AG04449 (cell line): Measurements from ENCODE around the gene TFPT.
A peak's percentile ranks its signal among the peaks of the same experiment; 100 is the strongest.

Source experiments
- CTCF ChIA-PET: fragments of 350-600 bp; formaldehyde crosslinking; extraction: SDS; loops from one replicate; lab custom pipeline; 2021; ENCODE audit warnings: antibody characterized with exemption; lab: Yijun Ruan, JAX
- POLR2A ChIA-PET: fragments of 400-600, 350-600 bp; formaldehyde crosslinking; extraction: SDS; loops from one replicate; lab custom pipeline; 2020; ENCODE audit warnings: antibody characterized with exemption, inconsistent platforms; lab: Yijun Ruan, JAX
- DNase-seq: peaks from one replicate; pipeline ENCODE4 v3.0.0-alpha.2; 2010; ENCODE audit warnings: low read depth, low spot score
- H3K4me3 ChIP-seq: 2 replicates; pipeline ENCODE4 v1.5.1; 2011; ENCODE audit warnings: low read depth, mild to moderate bottlenecking, control low read depth, low read length
- TF ChIP-seq, protein P1 (sequence below): IDR thresholded peaks from one replicate; pipeline ENCODE4 v1.5.1; 2011; ENCODE audit warnings: mild to moderate bottlenecking, moderate library complexity, low read length, control low read depth, inconsistent platforms; ENCODE audit not compliant: insufficient read depth; ENCODE audit errors: missing control alignments

TFPT gene

DNA sequence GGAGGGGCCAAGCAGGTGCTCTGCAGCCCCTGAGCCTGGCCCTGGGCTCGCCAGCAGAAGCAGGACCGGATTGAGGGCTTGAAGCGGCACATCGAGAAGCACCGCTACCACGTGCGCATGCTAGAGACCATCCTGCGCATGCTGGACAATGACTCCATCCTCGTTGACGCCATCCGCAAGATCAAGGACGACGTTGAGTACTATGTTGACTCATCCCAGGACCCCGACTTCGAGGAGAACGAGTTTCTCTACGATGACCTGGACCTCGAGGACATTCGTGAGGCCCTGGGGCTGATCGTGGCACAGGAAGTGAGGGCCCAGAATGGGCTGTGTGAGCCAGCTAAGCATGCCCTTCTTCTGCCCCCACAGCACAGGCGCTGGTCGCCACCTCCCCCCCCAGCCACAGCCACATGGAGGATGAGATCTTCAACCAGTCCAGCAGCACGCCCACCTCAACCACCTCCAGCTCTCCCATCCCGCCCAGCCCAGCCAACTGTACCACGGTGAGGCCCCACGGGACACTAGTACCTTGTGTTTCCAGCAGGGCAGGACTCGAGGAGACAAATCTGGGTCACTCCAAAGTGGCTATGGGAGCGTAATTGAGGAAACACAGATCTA lies 30.2 kb upstream of the TFPT start:
- CTCF ChIA-PET, result no interaction called here
- no peak overlapping the region for H3K4me3 ChIP-seq
- POLR2A ChIA-PET, result interaction anchor here (0.6 kb wide), 1 partner anchor 43 kb away, joined by 4 read pairs; no protein-coding TSS in a partner anchor
- TF ChIP-seq, protein P1, sequence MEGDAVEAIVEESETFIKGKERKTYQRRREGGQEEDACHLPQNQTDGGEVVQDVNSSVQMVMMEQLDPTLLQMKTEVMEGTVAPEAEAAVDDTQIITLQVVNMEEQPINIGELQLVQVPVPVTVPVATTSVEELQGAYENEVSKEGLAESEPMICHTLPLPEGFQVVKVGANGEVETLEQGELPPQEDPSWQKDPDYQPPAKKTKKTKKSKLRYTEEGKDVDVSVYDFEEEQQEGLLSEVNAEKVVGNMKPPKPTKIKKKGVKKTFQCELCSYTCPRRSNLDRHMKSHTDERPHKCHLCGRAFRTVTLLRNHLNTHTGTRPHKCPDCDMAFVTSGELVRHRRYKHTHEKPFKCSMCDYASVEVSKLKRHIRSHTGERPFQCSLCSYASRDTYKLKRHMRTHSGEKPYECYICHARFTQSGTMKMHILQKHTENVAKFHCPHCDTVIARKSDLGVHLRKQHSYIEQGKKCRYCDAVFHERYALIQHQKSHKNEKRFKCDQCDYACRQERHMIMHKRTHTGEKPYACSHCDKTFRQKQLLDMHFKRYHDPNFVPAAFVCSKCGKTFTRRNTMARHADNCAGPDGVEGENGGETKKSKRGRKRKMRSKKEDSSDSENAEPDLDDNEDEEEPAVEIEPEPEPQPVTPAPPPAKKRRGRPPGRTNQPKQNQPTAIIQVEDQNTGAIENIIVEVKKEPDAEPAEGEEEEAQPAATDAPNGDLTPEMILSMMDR, result no peak
- DNase-seq, result no peak

DNA sequence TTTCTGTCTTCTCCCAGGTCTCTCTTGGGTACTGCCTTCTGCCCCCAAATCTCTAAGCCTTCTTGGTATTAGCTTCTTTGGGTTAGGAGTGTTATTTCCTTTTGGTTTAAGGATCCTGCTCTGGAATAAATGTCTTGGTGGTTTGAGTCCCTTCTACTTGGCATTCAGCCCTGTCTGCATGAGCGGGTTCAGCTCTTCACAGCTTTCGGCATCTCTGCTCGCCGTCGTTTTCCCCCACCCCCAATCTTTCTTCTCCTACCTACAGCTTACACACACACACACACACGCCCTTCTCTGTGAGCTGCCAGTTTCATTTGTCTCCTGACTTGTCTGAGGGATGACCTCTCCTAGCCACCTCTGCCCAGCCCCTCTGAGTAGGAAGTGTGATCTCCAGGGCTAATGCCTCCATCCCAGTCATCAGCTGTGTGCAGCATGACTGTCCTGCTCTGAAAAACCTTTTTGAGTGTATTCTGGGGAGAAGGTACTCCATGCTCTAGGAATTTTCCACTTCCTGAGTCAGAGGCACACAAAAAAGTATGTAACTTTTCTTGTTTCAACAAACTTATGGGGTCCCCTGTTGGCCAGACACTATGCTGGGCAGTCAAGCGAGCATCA lies 26.8 kb upstream of the TFPT start:
- H3K4me3 ChIP-seq, result no peak overlapping the region
- POLR2A ChIA-PET, result no interaction called here
- TF ChIP-seq, protein P1, result no peak
- DNase-seq, result no peak
- CTCF ChIA-PET, result interaction anchor here (0.7 to 1.0 kb wide), 3 partner anchors 17 to 249 kb away, joined by 3 read pairs; partner anchors contain the start of gene LENG1

DNA sequence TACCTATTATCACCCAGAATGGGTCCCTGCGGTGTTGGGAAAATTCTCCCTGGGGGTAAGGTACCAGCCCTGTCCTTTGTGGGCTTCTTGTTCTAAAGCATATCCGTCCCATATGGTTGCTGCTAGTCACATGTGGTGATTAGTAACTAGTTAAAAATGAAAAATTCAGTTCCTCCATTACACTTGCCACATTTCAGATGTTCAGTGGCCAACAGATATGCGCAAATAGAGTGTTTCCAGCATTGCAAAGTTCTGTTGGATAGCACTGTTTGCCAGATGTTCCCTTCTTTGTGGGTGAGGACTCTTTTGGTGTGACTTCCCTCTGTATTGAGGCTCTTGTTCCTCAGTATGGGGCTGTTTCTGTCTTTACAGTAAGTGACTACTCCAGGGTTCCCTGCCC lies 25.9 kb upstream of the TFPT start:
- no peak for DNase-seq
- CTCF ChIA-PET, result interaction anchor here (0.9 to 1.0 kb wide), 2 partner anchors 18 to 29 kb away, joined by 3 read pairs; partner anchors contain the start of gene LENG1

DNA sequence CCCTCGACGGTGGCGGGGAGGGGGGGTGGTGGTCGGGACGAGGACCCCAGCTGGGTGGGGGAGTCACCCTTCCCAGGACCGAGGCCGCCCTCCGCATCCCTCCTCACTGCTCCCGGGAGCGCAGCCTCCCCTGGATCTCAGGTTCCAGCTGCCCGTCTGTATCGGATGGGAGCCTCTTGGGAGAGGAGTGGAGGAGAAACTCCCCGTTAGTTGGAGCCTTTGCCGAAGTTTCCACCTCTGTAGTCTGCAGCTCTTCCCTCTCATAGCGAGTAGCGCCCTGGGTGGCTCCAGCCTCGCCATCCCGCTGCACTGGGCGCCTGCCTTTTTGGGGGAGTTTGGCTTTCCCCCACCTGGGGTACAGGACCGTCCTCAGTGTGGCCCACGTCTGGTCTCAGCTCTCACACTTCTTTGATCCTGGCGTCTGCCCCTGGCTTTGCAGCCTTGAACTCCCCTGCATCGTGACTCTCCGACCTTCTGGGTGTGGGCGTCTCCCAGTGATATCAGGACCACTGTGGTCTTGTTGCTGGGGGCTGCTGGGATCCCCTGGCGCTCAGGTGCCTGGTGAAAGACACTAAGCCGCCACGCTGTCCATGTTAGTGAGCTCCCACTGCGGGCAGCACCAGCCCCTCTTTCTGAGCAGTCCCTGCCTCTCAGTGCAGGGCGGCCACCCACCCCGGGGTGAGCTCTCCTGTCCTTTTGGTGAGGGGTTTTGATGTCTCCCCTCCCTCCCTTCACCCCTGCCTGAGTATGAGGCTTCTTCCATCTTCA lies 23.2 kb upstream of the TFPT start:
- CTCF ChIA-PET, result interaction anchor here (1.3 kb wide), 1 partner anchor 12 kb away, joined by 3 read pairs; no protein-coding TSS in a partner anchor
- TF ChIP-seq, protein P1, result no peak
- no peak for DNase-seq
- H3K4me3 ChIP-seq, result peak overlapping the region; percentile 78
- POLR2A ChIA-PET, result interaction anchor here (0.6 to 0.7 kb wide), 2 partner anchors 89 to 231 kb away, joined by 3 read pairs; no protein-coding TSS in a partner anchor

More for the DNA sequence above, 25.9 kb upstream of the TFPT start:
- TF ChIP-seq, protein P1, result no peak
- no peak overlapping the region for H3K4me3 ChIP-seq
- POLR2A ChIA-PET, result no interaction called here

DNA sequence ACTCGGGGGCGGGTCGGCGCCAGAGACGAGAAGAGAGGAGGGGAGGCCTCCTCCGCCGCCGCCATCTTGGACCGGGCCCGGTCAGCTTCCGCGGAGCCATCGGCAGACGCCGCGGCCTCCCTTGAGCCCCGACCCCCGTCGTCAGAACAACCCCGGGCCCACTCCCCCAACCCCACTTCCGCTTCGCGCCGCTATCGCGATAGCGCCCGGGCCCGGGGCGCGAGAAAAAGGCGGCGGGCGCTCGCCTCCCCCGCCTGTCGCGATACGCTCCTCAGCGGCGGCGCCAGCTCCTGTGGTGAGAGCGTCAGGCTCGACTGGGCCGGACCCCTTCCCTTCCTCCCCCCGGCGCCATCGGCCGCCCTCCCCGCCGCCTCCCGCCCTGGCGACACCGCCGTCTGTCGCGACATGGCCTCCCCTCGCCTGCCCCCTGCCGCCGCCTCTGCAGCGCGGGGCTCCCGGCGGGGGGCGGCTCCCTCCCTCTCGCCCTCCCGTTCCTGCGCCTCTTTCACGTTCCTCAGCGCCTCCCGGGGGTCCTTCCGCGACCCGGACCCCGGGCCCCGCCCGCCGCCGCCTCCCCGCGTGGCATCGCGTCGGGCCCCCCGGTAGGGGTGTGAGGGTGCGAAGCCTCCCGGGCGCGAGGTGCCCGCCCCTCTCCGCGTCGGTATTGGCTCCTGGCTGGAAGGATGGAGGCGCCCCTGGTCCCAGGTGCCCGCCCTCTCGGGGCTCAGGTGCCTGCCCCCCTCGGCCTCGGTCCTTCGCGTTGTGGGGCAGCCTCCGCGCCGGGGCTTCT lies 22.4 kb upstream of the TFPT start, which contains the start of gene CNOT3:
CNOT3 (plus strand) TSS at position 64 of the 790 bp plus-strand sequence. CDS start 5,217 bp downstream, outside the sequence.
- ChIA-PET CTCF (interaction anchor here (1.2 to 1.6 kb wide), 5 partner anchors 13 to 42 kb away, joined by 3 to 4 read pairs (median 3); partner anchors contain the start of gene LENG1), POLR2A (interaction anchor here (0.7 to 2.2 kb wide), 11 partner anchors 10 to 335 kb away, joined by 3 to 21 read pairs (median 5); partner anchors contain the start of genes CDC42EP5, LENG1, MBOAT7 and MYADM)
- DNase-seq, result no peak
- peak within 1 kb of the TSS; percentile 78 for H3K4me3 ChIP-seq
- TF ChIP-seq, protein P1, result peak; percentile 14
